Activated naive CD4-positive, alpha-beta T cell treated with Interleukin-2 at 50 U/mL for 16 hours (primary cell): Measurements from ENCODE around the gene RFX7.
"Not testable (repeated sequence)": the region's sequence is repeated elsewhere in the genome, so short reads cannot be mapped to it uniquely, and the experiment has no call there.

Experiments used
- DNase-seq: peaks from one replicate; pipeline ENCODE4 v3.0.0-alpha.2; 2020

Gene RFX7

GRCh38 chr15:56205061-56205876 is 38.4 kb downstream of the RFX7 start:
- no peak for DNase-seq

- DNase-seq, result not testable (repeated sequence)
Measured at GRCh38 chr15:56203312-56203922, 40.3 kb downstream of the RFX7 start.

- no peak for DNase-seq
Measured at GRCh38 chr15:56202701-56203100, 41.0 kb downstream of the RFX7 start.

GRCh38 chr15:56199038-56199437 is 44.6 kb downstream of the RFX7 start:
- DNase-seq, result no peak

- DNase-seq, result no peak
Measured at GRCh38 chr15:56194035-56194434, 49.6 kb downstream of the RFX7 start.

GRCh38 chr15:56192659-56193442 is 50.8 kb downstream of the RFX7 start:
- DNase-seq, result no peak

GRCh38 chr15:56187665-56188064 is 56.0 kb downstream of the RFX7 start:
- no peak for DNase-seq

GRCh38 chr15:56185980-56186379 is 57.7 kb downstream of the RFX7 start:
- DNase-seq, result no peak

- DNase-seq, result no peak
Measured at GRCh38 chr15:56184516-56184915, 59.2 kb downstream of the RFX7 start.

- no peak for DNase-seq
Measured at GRCh38 chr15:56180851-56181250, 62.8 kb downstream of the RFX7 start.

GRCh38 chr15:56176996-56177395 is 66.7 kb downstream of the RFX7 start:
- no peak for DNase-seq

GRCh38 chr15:56175788-56176187 is 67.9 kb downstream of the RFX7 start:
- DNase-seq, result no peak

GRCh38 chr15:56174649-56175048 is 69.0 kb downstream of the RFX7 start:
- no peak for DNase-seq

GRCh38 chr15:56168394-56168793 is 75.3 kb downstream of the RFX7 start:
- DNase-seq, result no peak

- DNase-seq, result no peak
Measured at GRCh38 chr15:56165234-56165633, 78.4 kb downstream of the RFX7 start.

- DNase-seq, result no peak
Measured at GRCh38 chr15:56160966-56161365, 82.7 kb downstream of the RFX7 start.

GRCh38 chr15:56156877-56157276 is 86.8 kb downstream of the RFX7 start:
- DNase-seq, result no peak

GRCh38 chr15:56155278-56155677 is 88.4 kb downstream of the RFX7 start:
- not testable (repeated sequence) for DNase-seq

- DNase-seq, result not testable (repeated sequence)
Measured at GRCh38 chr15:56154768-56155167, 88.9 kb downstream of the RFX7 start.

GRCh38 chr15:56150204-56150603 is 93.5 kb downstream of the RFX7 start:
- DNase-seq, result no peak

GRCh38 chr15:56148064-56148463 is 95.6 kb downstream of the RFX7 start:
- no peak for DNase-seq

GRCh38 chr15:56146756-56147155 is 96.9 kb downstream of the RFX7 start:
- DNase-seq, result no peak

- no peak for DNase-seq
Measured at GRCh38 chr15:56128081-56128480, 115.6 kb downstream of the RFX7 start.

GRCh38 chr15:56126409-56126808 is 117.3 kb downstream of the RFX7 start:
- DNase-seq, result no peak
